GM19438 (cell line): ENCODE measurements around the gene EPB41L4B.
"Not testable (repeated sequence)": the region's sequence is repeated elsewhere in the genome, so short reads cannot be mapped to it uniquely, and the experiment has no call there.

Experiments
- ATAC-seq: cut with Tn5 transposase; IDR thresholded peaks from one replicate; pipeline ENCODE4 v1.9.1; 2021; ENCODE audit warnings: low read depth; ENCODE audit not compliant: unreplicated experiment

The EPB41L4B gene

DNA sequence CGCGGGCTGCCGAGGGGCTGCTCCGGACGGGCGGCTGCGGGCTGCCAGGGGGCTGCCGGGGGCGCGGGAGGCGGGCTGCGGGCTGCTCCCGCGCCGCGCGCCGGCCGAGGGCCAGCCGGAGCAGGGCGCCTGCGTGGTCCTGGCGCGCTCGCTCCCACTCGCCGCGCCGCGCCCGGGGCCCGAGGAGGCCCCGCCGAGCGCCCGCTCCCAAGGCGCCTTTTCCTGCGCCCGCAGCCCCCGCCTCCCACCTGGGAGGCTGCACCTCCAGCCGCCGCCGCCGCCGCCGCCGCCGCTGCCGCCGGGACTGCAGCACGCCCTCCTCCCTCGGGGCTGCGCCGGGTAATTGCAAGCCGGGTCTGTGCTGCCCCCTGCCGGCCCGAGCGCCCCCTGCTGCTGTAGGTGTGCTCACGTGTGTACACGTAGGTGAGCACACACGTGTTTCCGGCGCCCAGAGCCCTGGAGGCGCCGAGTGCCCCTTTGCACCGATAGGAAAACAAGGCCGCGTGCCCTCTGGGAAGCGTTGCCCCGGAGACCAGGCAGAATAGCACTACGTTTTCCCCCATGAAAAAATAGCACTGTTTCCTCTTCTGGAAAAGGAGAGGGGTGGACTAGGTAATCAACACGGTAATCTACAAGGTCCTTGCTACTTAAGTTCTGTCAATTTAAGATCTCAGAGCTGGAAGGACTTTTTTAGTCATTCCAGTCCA, at the start of gene EPB41L4B:
Gene EPB41L4B, minus strand, starts transcription at position 318 of the 707 bp plus-strand sequence. CDS start 613 bp downstream, outside the sequence.
- ATAC-seq, result peak; percentile 97

DNA sequence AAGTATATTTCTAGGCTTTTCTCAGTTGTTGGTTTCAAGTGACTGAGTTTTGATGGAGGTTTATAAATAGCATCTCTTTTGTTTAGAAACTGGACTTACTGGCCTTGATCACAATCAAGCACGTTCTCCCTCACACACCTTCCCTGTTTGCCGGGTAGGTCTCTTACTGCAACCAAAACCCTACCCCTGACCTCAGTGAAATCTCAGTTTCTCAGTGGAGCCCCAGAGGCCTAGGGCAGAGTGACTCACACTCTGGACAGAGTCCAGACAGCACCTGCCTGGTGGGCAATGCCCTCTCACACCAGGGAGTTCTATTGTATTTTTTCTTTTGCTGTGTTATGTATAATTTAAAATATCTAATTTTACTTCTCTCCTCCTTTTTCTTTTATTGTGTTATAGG, 48.4 kb upstream of the EPB41L4B start:
- peak; percentile 83 for ATAC-seq

DNA sequence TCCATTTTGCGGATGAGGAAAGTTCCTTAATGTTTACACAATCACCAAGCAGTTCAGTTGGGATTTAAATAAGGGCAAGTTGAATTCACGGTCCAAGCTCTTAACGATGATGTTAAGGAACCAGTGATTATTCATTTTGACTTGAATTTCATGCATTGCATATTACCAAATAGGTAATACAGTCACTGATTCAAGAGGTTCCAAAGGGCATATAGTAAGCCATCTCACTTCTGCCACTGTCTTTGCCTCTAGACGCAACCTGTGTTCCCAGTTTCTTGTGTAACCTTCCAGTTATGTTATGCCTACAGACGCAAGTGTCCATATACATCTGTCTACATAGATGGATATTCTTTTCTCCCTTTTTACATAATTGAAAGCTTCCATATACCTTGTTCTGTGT, 39.9 kb upstream of the EPB41L4B start:
- no peak for ATAC-seq

DNA sequence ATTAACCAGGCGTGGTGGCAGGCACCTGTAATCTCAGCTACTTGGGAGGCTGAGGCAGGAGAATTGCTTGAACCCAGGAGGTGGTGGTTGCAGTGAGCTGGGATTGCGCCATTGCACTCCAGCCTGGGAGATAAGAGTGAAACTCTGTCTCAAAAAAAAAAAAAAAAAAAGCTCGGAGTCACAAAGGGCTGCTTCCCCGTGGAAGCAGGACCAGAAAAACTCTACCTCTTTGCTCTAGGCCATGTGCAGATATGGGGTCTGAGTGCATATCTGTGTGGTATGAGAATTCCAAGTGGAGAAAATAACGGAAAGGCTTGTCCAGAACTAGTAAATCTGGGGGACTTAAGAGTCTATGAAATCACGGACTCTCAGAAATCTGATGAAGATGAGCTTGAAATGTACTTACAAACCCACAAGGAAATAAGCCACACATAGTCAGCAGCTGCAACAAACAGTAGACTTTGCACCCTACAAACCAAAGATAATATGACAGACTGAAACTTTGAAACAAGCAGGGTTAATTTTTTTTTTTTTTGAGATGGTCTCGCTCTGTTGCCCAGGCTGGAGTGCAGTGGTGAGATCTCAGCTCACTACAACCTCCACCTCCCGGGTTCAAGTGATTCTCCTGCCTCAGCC, 38.2 kb upstream of the EPB41L4B start:
- not testable (repeated sequence) for ATAC-seq

DNA sequence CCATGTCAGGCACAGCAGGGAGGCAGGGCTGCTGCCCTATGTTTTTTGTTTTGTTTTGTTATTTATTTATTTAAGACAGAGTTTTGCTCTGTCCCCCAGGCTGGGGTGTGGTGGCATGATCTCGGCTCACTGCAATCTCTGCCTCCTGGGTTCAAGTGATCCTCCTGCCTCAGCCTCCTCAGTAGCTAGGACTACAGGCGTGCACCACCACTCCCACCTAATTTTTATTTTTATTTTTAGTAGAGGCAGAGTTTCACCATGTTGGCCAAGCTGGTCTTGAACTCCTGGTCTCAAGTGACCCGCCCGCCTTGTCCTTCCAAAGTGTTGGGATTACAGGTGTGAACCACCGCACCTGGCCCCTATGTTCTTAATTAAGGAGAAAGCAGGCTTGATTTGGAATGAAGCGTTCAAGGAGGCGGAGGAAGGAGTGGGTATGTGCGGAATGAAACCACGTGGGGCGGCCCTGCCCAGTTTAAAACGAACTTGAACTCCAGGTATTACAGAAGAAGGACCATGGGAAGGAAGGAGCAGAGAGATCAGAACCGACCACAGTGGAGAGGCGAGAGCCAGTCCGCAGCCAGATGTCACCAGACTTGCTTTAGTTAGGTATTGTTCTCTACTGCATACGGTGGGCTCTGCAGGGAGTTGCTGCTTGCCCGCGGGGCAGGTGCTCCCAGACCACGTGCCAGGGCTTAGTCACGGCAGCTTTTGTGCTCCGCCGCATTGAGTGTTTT, 34.9 kb upstream of the EPB41L4B start:
- ATAC-seq, result no peak

DNA sequence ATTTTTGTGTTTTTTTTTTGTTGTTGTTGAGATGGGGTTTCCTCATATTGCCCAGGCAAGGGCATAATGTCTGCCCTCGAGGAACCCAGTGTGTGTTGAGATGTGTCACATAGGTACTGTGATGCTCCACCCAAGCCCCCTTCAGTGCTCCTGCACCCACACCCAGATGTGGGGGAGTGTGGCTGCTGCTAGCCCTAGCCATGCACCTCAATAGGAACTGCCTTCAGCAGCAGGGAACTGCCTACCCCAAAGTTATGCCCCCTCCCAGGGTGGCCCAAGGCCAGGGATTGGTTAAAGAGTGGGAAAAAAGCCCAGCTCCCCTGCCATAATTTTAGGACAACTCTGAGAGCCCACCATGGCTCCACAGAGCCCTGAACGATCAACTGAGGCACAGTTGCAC, 33.3 kb upstream of the EPB41L4B start:
- ATAC-seq, result no peak

DNA sequence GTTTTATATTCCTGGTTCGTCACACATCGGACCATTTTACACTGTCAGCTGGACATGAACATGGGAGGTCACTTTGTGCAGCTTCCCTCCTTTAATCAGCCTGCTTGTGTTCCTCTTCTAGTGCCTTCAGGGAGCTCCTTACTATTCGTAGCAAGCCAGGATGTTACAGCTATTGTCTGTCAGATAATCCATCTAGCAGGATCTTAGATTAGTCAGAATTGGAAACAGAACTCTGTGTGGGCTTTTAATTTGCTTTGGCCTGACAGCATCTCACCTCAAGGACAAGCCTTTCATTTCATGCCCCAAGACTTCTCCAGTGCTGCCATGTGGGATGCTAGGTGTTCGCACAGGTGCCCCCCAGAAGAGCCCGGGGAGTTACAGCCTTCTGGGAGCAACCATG, 30.2 kb upstream of the EPB41L4B start:
- no peak for ATAC-seq

DNA sequence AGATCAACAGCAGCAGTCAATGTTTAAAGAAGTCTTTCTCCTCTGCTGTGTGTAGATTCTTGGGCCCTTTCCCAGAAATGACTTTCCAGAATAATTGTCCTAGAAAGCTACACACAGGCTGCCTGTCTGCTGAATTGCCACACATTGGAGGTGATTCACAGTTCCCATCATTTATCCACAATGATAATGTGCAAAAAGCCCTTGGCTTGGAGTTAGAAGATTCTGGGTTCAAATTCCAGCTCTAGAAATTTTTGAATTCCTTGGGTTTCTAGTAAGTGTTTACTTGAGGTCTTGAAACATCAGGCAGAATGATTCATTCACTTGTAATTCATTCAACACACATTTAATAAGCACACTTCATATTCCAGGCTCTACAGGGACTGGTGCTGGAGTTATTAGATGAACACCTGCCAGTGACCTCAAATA, 28.6 kb upstream of the EPB41L4B start:
- no peak for ATAC-seq

DNA sequence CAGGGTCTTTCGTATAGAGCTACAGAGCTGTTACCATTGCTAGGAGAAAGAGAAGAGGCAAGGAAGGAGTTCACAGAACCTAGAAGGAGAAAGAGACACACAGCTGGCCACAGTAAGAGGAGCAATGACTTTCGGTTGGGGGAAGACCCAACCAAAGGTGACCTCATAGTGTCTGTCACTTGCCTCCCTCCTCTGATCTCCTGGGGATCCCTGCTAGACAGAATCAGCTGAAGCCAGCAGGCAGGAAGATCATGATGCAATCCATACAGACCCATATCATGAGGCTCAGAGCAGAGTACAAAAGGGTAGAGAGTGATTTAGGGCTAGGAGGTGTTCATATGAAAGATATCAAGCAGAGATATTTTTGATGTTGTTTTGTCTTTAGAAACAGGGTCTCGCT, 26.0 kb upstream of the EPB41L4B start:
- ATAC-seq, result no peak

DNA sequence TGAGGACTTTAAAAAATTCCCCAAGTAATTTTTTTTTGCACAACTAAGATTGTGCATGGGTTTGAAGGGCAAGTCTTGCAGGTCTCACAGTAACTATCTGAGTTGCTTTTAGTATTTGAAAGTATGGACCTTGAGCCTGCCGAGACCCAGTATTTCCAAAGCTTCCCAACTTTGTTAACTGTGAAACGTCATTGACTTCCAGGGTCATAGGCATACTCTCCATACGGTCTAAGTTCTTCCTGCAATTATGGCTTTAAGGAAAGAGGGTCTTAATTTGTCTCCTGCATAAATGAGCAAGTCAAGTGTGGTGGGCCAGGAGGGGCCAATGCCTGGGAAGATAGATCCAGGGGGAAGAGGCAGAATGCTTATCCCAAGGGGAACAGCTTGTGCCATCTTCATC, 24.0 kb upstream of the EPB41L4B start:
- ATAC-seq, result no peak

DNA sequence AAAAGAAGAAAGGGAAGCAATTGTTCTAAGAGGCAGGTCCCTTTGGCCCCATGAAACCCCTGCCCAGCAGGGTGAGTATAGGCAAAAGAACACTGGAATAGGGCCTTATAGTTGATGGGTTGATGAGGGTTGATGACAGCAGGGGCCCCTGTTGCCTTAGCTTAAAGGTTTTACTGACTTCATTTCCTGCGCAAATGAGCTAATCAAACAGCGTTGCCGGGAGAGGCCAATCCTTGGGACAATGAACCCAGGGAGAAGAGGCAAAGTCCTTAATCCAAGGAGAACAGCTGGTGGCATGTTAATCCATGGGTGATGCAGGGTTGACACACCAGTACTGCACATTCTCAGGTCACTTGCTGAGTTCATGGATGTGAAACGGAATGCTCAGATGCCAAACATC, 22.0 kb upstream of the EPB41L4B start:
- ATAC-seq, result no peak

DNA sequence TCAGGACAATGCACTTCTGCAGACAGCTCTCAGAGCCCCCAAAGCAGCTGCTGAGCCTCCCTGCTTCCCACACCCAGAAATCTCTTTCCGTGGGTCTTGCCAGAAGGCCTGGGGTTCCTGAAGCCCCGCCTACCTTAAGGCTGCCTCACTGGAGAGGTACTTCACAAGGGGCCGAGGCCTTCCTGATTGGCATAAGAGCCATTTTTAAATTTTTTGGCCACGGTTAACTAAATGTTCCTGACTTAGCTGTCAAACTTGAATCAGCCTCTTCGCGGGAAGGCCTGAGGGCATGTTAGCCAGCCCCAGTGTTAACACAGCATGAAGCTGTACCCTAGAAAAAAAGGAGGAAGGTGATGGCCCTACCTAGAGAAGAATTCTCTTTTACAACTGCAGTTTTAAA, 20.7 kb upstream of the EPB41L4B start:
- no peak for ATAC-seq

DNA sequence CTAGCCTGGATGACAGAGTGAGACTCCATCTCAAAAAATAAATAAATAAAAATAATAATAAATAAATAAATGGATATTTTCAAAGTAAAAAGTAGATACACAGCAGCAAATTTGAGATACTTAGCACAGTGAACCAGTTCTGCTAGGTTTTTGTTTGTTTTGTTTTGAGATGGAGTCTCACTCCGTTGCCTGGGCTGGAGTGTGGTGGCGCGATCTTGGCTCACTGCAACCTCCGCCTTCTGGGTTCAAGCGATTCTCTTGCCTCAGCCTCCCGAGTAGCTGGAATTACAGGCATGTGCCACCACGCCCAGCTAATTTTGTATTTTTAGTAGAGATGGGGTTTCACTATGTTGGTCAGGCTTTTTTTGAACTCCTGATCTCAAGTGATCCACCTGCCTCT, 20.1 kb upstream of the EPB41L4B start:
- not testable (repeated sequence) for ATAC-seq

DNA sequence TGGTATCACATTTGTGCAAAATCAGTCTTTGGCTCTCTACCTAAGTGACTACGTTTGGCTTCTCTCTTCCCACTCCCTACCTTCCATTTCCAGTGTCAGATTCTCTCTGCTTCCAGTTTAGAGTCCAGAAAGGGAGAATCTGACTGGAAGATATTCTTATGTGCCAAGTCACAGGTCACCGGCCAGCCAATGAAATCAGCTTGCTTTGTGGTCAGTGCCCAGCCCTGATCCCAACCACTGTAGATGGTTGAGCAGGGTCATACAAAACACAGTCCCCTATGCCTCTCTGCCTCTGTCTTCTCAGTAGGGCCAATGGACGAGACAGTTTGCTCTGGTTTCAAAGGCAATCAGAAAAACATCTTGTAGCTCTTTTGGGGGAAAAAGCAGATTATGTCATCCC, 15.6 kb upstream of the EPB41L4B start:
- no peak for ATAC-seq

DNA sequence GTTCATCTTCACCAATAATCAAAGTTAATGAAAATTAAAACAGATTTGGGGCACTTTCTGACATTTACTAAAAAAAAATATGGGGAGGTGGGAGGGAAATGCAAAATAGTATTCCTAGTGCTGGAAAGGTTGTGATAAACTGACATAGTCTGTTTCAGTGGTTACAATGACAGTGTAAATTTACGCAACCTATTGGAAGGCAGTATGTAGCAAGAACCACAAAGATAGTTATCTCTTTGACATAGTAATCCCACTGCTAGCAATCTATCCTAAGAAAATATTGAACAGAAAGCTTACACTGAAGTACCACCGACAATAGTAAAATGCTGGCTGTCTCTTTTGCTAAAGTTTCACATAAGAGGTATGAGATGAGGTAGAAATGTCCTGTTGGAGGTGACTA, 15.1 kb upstream of the EPB41L4B start:
- ATAC-seq, result no peak

DNA sequence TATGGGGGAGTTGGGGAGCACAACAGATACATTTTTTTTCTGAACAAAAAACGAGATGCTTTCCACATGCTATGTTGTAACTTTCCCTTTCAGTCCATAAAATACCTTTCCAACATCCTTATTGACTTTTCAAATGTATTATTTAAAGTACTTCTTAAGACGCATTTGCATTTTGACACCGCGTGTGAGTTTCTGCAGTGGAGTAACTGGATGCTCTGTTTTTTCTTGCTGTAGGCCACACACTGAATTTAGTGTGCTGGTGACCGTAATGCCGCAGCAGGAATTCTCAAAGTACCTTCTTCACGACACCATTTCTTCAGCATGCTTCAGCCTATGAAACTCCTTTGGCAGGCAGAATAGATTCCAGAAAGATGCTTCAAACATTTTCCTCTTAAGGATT, 14.3 kb upstream of the EPB41L4B start:
- no peak for ATAC-seq

DNA sequence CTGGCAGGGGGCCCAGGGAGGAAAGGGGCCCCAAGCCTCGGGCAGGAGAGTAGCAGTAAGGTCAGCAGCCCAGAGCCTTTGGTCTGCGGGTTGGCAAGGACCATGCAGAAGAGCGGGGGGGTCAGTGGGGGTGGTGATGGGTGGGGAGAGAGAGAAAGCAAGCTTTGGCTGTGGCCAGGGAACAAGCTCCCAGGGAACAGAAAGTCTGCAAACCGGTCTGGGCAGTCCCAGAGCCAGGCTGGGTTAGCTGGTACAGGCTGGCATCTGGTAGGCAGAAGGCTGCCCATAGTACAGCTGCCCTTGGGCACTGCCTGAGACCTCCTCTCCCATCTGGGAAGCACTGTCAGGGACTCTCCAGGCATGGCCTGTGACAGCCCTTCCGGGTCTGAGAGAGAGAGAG, 10.5 kb upstream of the EPB41L4B start:
- no peak for ATAC-seq

DNA sequence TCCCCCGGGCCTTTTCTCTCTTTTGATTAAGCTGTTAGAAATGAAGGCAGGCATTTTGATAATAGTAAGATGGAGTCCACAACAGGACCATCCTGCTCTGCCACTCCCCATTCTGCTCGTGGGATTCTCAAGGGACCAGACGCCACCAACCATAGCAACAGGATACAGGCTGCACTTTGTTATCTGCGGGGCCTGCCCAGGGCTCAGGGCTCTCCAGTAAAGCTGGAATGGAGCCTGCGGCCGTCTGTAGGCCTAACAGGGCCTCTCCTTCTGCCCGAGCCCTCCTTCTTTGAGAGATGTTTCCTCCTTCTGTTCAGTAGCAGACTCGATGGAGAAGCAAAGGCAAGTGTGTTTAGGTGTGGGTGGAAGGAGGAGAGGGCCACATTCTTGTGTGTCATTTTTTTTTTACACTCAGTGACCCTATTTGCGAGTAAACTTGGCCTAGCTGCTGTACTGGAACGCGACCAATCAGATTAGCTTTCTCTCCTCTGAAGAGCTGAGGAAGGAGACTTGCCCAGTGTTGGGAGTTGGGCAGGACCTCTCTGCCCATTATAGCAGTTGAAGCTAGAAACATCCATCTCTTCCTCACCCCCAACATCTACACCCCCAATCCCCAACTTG, 8.9 kb upstream of the EPB41L4B start:
- no peak for ATAC-seq

DNA sequence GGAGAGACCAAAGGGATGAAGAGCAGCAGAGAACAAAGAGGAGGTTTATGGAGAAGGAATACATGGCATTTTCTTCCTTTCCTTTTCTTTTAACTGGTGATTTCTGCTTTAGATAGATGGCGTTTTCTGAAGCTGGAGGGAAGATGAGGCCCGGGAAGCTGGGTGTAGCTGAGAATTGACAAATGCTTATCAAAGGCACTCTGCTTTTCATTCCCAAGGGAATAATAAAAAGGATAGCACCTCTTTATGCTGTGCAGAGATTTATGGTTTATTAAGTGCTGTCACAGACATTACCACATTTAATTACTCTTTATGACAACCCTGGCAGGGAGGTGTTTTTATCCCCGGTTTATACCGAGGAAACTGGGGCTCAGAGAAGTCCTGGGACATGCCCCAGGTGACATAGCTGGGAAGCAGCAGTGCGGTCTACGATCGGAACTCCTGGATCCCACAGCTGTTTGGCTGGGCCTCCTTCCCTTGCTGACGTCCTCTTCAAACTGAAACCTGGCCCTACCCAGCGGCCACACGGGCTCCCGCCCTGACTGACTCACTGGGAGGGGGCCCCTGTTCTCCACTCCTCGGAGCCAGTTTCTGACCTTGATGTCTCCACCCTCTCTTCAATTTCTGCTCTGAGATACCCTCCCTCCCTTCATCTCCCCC, 8.2 kb upstream of the EPB41L4B start:
- no peak for ATAC-seq

DNA sequence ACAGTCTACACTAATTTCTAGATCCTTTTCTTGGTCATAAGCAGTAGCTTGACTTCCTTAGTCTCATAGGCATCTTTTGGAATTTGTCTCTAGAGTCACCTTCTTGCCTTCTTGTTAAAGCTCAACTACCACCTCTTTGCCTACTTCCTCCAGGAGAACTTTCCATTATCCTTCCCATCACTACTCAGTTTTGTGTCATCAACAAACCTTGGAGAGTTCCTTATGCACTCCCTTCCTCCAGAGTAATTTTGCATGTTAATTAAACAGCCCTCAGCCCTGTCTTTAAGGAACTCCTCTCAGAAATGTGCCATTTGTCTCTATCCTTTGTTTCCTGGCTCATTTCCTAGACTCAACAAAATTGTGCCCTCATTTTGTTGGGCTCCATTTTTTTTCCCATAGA, 4.2 kb upstream of the EPB41L4B start:
- no peak for ATAC-seq

DNA sequence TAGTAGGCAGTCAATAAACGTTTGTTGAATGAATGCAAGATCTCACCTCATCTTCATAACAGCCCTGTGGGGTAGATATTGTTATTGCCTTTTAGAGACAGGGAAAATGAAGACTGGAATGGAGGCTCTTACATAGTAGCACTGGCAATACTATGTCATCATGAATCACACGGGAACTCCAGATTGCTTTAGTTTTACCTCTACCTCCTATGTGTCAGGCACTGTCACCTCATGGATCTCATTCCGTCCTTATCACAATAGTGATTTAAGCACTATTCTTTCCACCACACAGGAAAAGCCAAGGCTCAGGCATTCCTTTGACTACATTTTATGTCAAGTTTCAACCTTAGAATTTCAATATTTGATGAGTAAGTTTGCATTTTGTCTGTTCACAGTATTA, 2.9 kb upstream of the EPB41L4B start:
- ATAC-seq, result no peak
